Bone marrow (tissue), 2 donors: ENCODE measurements around the gene ZNF783.

Experiments
- DNase-seq, 2 donors: peaks; one replicate each; lab custom pipeline; 2025; lab: John Stamatoyannopoulos, UW

The ZNF783 gene

DNA sequence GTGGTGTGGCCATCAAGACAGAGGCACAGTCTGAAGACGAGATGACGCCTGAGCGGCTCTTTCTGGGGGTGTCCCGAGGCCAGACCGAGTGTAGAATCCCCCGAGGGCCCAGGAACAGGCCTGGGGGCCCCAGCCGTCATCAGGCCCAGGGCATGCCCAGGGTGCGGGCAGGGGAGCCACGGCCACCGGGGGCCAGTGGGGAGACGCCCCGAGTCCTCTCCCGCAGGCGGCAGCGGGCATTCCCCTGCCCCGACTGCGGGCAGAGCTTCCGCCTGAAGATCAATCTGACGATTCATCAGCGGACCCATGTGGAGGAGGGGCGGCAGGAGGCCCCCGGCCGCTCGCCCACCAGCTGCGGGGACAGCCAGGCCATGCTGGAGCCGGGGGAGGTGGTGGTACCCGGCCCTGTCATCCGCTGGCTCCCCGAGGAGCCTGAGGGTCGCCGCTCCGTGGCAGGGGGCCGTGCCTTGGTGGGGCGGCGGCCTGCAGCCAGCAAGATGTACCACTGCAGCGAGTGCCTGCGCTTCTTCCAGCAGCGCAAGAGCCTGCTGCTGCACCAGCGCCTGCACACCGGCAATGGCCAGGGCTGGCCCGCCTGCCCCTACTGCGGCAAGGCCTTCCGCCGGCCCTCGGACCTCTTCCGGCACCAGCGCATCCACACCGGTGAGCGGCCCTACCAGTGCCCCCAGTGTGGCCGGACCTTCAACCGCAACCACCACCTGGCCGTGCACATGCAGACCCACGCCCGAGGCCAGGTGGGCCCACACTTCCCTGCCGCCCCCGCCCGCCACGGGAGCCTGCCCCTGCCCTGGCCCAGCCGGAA, 19.7 kb downstream of the ZNF783 start:
- DNase-seq, result no peak

DNA sequence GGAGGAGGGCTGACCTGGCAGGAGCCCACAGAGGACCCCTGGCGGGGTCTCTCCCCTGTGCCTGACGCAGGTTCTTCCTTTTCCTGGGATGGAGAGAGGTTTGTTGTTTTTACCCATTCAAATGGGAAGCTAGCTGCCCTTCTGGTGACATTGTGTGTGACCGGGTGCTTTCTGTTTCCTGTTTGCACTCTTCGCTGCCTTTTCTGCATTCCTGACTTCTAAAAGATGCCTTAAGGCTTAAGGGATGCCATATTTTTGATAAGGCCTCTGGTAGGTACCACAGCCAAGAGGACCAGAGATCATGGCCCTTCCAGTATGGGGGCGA, 20.3 kb downstream of the ZNF783 start:
- no peak for DNase-seq

DNA sequence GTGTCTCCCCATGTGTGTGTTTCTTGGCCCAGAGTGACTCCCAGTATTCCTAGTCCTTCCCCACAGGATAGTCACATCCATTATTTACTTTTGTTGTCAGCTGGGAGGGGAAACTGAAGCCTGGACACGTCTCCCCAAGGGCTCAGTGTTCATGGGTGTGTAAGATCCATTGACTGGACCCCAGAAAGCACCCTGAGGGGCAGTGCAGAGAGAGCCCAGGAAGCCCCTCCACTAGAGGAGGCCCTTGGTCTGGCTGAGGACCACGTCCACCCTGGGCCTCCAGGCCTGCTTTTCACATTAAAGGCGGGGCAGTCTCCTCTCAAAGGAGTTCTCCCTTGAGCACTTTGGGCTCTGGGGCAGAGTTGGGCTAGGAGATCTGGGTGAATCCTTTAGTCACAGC, 21.3 kb downstream of the ZNF783 start:
- DNase-seq, result no peak

DNA sequence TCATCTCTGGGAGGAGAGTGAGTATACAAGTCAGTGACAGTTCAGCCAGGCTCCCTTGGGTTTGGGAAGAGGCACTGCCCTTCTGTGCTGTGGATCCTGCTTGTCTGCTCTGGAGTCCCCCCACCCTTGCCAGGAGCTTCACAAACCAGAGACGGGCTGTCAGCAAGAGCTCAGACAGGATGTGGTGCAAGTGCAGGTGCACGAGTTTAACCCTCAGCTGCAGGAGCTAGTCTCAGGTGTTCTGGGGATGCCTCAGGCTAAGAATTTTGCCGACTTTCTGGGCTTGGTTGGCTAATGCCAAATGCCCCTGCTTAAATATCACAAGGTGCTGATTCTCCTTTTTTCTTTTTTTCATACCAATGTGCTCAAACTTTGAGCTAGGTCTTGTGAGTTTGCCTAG, 22.3 kb downstream of the ZNF783 start:
- DNase-seq, result no peak

- peak; percentile 28 to 58 for DNase-seq
Measured at GRCh38 chr7:149284850-149285585, 23.0 kb downstream of the ZNF783 start.

DNA sequence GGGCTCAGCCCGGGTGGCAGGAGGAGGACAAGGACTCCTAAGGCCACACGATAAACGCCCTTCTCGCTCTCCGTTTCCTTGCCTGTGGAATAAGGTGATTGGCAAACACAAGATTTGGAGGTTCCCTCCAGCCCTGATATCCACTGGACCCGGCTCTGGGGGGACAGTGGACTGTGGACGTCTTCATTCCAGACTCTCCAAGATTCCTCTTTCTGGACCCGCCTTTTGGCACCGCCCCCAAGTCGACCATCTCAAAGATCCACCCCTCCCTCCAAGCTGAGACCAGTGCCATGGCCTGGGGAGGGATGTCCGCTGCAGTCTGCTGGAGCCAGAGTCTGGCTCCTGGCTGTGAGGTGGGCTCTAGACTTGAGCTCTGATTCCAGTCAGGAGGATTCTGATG, 23.6 kb downstream of the ZNF783 start:
- DNase-seq, result no peak

GRCh38 chr7:149286811-149287400, 24.9 kb downstream of the ZNF783 start:
- no peak for DNase-seq

DNA sequence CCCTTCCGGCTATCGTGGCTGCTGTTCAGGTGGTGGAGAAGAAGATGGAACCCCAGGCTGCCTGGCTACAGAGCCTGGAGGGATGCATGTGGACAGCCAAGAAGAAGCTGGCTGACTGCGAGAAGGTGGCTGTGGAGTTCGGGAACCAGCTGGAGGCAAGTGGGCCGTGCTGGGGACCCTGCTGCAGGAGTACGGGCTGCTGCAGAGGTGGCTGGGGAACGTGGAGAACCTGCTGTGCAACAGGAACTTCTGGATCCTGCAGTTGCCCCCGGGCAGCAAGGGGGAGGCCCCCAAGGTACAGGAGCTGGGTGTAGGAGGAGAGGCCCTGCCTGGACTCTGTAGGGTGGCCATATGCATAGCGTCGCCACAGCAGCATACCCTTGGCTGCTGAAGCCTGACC, 25.6 kb downstream of the ZNF783 start:
- DNase-seq, result no peak

- no peak for DNase-seq
Measured at GRCh38 chr7:149289262-149289661, 27.3 kb downstream of the ZNF783 start.

- DNase-seq, result no peak
Measured at GRCh38 chr7:149289856-149290255, 27.9 kb downstream of the ZNF783 start.

GRCh38 chr7:149291036-149291780, 29.2 kb downstream of the ZNF783 start:
- no peak for DNase-seq

- DNase-seq, result no peak
Measured at GRCh38 chr7:149291781-149292461, 29.9 kb downstream of the ZNF783 start.

GRCh38 chr7:149292462-149292823, 30.4 kb downstream of the ZNF783 start:
- DNase-seq, result no peak

DNA sequence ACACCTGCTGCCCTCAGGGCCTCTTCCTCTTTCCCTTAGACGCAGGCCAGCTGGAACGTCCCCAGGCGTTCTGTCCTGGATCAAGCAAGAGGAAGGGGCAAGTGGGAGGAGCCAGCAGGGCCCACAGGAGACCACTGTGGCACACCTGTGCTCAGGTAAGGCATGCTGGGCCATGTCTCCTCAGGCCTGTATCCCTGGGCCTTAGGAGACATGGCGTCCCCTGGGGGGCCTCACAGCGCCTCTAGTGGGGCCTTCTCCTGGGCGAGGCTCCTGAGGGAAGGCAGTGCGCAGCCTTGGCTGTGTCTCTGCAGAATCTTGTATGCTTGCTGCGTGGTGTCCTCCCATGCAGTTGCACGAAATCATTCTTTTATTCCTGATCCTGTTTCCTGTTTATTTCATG, 31.3 kb downstream of the ZNF783 start:
- no peak for DNase-seq

DNA sequence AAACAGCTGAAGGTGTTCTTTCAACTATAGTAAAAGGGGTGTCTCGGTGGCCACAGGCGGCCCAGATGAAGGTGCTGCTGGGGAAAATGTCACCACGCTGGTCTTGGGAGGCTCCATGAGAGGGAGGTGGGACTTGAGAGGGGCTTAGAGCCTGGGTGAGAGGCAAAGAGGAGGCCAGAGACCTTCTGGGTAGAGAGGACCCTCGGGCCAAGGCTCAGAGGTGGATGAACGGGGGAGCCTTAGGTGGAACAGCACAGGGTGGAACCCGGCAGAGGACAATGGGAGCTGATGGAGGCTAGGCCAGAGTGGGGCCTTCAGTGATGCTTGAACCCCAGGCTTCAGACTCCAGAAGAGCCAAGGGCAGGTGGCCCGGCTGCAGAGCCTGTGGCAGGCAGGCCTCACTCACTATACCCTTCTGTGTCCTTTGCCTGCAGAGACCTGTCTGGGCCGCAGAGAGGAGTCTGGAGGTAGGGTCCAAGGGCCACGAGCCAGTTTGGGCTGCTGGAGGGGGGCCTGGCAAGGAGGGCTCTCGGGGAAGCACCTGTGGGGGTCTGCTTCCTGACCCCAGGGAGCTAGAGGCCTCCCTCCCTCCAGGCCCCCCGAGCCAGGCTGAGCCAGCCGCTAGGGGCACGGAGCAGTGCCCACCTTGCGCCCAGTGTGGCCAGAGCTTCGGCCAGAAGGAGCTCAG, 32.1 kb downstream of the ZNF783 start:
- no peak for DNase-seq

DNA sequence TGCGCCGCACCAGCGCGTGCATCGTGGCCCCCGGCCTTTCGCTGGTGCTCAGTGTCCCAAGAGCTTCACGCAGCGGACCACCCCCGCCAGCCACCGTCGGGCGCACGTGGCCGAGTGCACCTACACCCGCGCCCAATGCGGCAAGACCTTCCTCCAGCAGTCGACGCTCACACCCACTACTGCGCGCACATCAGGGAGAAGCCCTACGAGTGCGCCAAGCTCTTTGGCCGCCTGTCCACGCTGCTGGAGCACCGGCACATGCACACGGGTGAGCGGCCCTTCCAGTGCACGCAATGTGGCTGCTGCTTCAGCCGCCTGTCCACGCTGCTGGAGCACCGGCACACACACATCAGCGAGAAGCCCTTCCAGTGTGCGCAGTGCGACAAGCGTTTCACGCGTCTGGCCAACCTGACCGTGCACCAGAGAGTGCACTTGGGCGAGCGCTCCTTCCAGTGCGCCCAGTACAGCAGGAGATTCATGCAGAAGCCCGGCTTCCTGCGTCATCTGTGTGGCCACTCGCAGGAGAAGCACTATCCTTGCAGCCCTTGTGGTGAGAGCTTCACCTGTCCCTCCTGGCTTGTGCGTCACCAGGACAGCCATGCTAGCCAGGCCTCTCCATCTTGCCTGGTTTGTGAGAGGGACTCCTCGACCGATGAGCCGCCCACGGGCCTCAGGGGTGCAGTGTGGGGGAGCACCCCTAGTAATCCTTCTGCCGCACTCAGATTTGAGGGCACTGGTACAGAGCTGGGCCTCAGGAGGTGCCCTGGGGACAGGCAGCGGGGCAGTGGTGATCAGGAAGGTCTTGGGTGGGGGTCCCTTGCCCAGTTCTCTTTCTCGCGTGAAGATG, 32.9 kb downstream of the ZNF783 start:
- no peak for DNase-seq

GRCh38 chr7:149295481-149295850, 33.5 kb downstream of the ZNF783 start:
- no peak for DNase-seq

DNA sequence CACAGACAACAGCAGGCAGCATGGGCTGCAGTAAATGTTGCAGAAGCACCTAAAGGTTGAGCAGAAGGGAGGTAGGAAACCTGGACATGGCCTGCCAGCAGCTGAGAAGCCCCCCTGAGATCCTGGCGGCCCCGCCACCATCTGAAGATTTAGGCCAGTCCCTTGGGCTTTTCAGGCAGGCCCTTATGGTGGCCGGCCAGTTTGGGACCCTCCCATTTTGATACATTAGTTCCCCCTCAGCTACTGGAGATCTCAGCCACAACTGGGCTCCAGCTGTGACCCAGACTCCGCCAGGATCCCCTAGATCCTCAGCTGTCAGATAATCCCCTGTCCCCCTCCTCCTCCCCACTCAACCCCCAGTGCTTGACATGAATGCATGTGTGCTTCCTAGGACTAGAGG, 34.4 kb downstream of the ZNF783 start:
- no peak for DNase-seq

DNA sequence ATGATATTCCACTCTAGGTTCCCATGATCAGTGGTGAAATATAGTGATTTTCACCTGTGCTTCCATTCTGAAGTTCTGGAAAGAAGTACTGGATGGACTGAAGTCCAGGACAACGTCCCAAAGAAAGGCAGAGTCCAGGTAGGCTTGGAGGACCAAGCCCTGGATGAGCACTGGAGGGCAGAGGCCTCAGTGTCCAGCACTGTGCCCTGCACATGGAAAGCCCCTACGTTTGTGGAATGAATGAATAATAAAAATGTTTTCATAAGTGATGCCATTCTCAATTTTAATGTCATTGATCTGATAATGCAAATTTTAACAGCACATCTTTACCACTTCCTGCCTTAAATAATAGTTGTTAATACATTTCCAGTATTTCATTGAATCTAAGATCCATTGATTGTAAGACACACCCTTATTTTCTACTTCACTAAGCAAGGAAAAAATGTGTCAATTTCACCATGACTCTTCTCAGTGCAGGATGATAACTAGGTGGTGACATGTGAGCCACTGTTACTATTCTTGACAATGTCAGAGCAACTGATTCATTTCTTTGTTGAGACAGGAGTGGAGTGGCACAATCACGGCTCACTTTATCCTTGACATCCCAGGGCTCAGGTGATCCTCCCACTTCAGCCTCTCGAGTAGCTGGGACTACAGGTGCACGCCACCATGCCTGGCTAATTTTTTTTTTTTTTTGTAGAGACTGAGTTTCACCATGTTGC, 35.2 kb downstream of the ZNF783 start:
- no peak for DNase-seq
